GM12892 (cell line): Measurements from ENCODE around the gene PAX5.

Experiments used
- POLR2A ChIP-seq: IDR thresholded peaks from 2 replicates; pipeline ENCODE4 v1.6.1; 2011; ENCODE audit warnings: low read depth, low read length, control low read depth
- POLR2AphosphoS5 ChIP-seq: IDR thresholded peaks from 2 replicates; pipeline ENCODE4 v1.6.1; 2011; ENCODE audit warnings: low read depth, low read length, control low read depth

- TF ChIP-seq POLR2A, result no peak
- no peak for TF ChIP-seq POLR2AphosphoS5
Observed at GRCh38 chr9:36942891-36943290, 91.2 kb downstream of the PAX5 start.
